Right lobe of liver (tissue), 6 donors: ENCODE measurements around the gene SLC7A10. TPM values are rescaled to one million over a fixed set of nuclear protein-coding genes. Genes with fewer than 3 reads are reported as not detected.

ENCODE experiments used
- ATAC-seq, 4 donors: fragments of 200-7000 bp; cut with Tn5 transposase; one replicate each; pipeline ENCODE4 v1.9.1; 2020; ENCODE audit warnings: mild to moderate bottlenecking in 4 of 4, moderate library complexity in 4 of 4
- DNase-seq, 3 donors: peaks; one replicate each; pipeline ENCODE4 v3.0.0-alpha.2; 2020
- H3K27ac ChIP-seq, 3 donors: fragments of 200-600 bp; one replicate each; pipeline ENCODE4 v1.8.0; 2022
- H3K27me3 ChIP-seq, 2 donors: fragments of 200-600 bp; one replicate each; pipeline ENCODE4 v1.8.0; 2022
- H3K36me3 ChIP-seq, 4 donors: fragments of 200-600 bp; sonication (generic) in 1 of 4; one replicate each; pipeline versions ENCODE4 v1.5.1 to v1.8.0; 2017 to 2022; ENCODE audit warnings: control low read depth in 1 of 4
- H3K4me1 ChIP-seq, 4 donors: fragments of 200-600 bp; sonication (generic) in 1 of 4; one replicate each; pipeline versions ENCODE4 v1.5.1 to v1.8.0; 2017 to 2022; ENCODE audit warnings: control low read depth in 1 of 4
- H3K4me3 ChIP-seq, 3 donors: fragments of 200-600 bp; one replicate each; pipeline ENCODE4 v1.8.0; 2022
- H3K9me3 ChIP-seq, 4 donors: fragments of 200-600 bp; sonication (generic) in 1 of 4; one replicate each; pipeline versions ENCODE4 v1.5.1 to v1.8.0; 2017 to 2022; ENCODE audit warnings: control low read depth in 1 of 4
- CTCF ChIP-seq, 4 donors: fragments of 200-600 bp in 3 of 4; fragments of 450-650 bp in 1 of 4; IDR thresholded peaks; one replicate each; pipeline versions ENCODE4 v1.5.1 to v1.8.0; 2016 to 2022; ENCODE audit warnings: antibody characterized with exemption in 4 of 4, mild to moderate bottlenecking in 2 of 4
- POLR2A ChIP-seq: fragments of 450-650 bp; IDR thresholded peaks from one replicate; pipeline ENCODE4 v1.6.1; 2017; ENCODE audit warnings: antibody characterized with exemption, mild to moderate bottlenecking
- WGBS: methylation state at CpG from one replicate; pipeline ENCODE4 v1.1.6; 2018; ENCODE audit warnings: low coverage, low lambda C conversion rate; ENCODE audit not compliant: insufficient coverage; ENCODE audit errors: missing lambda C conversion rate; 5-methylcytosine and 5-hydroxymethylcytosine counted together
- intact Hi-C, 2 donors: fragments of 100-400 bp; cut with DNase I; formaldehyde crosslinking; loops; one replicate each; pipeline versions ENCODE4 v1.11.2 to v1.14.1; 2022
- total RNA-seq, 6 experiments: library from RNA; depleted of rRNA in 2 of 6; stranded (reverse); fragments of >200 nt in 2 of 6; fragmentation: NEBNext Ultra II Directional in 3 of 6; extraction: Animal tissue kit (Norgen Biotek cat#: 25700) in 3 of 6; gene quantifications; one replicate each; pipeline versions ENCODE4 v1.1.0 to v1.2.4, GENCODE V29; 2016 to 2023
- donor health status: DM: no; HTN: yes; CAD: no.
- donor health status: DM: no; HTN: no; CAD: no.
- donor health status: DM: no; HTN: no; CAD: no.
- donor health status: DM: no; HTN: yes; CAD: no.
- donor health status: DM: no; HTN: yes; CAD: no.

The SLC7A10 gene
- total RNA-seq, 6 experiments from 2014 or later: not detected

DNA sequence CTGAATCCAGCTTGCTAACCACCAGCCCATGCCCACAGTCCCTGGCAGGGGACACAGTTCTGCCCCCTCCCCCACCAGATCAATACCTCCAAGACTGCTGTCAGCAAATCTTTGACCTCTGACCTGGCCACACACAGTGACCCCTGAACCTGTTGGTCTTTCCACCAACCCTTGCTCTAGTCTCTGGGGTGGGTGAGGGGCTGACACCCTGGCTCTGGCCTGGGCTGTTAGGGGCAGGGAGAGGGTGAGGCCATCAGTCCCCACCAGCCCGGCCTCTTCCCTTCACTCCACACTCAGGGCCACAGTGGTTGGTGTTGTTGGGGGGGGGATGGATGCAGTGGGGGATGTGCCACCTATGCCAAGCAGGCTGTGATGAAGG lies 21.8 kb upstream of the SLC7A10 start:
- Histone ChIP-seq H3K27ac (peak overlapping the region in 2 of 3 donors; percentile 70 to 95), H3K36me3 (no peaks in the 10 kb centered on the region), H3K4me3 (no peak overlapping the region), H3K9me3 (peaks cover 0 to 5% (median 2%) of the 10 kb centered on the region in 4 donors), H3K27me3 (no peaks in the 10 kb centered on the region), H3K4me1 (peaks cover 0 to 38% (median 18%) of the 10 kb centered on the region in 4 donors)
- peak in 2 of 3 donors; percentile 92 to 94 for DNase-seq
- intact Hi-C loops: loop anchor here in 1 of 2 donors (10.0 kb wide), 1 partner anchor 57 kb away; the partner anchor contains the start of gene CEBPA
- peak; percentile 40 to 79 (median 70) for ATAC-seq
- TF ChIP-seq CTCF (IDR thresholded peaks at IDR 0.05) (no peak), POLR2A (no peak)
- 60% methylated on average over 1 of the region's 1 CpG for WGBS

DNA sequence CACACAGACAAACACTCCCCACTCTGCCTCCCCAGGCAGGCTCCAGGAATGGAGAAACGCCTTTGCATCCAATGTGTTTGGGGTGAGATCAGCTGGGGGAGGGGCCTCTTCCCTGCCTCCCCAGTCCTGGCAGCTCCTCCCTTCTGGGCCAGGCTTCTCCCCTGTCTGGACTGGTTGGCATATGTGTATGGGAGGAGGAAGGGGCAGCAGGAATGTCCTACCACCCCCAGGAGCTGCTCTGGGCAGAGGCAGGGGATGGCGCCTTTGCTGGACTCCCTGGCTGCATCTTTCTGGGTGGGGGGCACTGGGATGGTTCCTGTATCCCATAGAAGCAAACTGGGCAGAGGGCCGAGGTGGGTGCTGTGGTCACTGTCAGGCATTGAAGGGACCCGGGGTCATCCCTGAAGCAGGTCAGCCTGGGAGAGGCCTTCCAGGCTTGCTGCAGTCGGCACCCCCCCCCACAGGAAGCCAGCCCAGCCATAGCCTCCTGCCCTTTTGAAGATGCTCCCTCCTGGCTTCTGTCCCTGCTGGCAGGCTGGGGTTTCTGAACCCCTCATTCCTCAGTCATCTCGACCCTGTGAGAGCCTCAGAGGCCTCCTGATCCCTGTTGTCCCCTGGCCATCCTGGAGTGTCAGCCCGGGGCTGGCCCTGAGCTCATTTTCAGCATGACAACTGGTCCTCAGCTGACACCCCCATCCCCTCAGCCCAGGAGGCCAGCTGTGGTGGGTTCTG lies 21.2 kb upstream of the SLC7A10 start:
- DNase-seq: peak in 2 of 3 donors; percentile 77 to 85
- Histone ChIP-seq H3K27me3 (no peaks in the 10 kb centered on the region), H3K9me3 (peaks cover 0 to 5% (median 2%) of the 10 kb centered on the region in 4 donors), H3K4me3 (no peak overlapping the region), H3K27ac (peak overlapping the region in 2 of 3 donors; percentile 70 to 95), H3K36me3 (no peaks in the 10 kb centered on the region), H3K4me1 (peaks cover 0 to 36% (median 18%) of the 10 kb centered on the region in 4 donors)
- ATAC-seq: peak; percentile 21 to 54 (median 46)
- no peak for TF ChIP-seq POLR2A
- no CpG with 5 or more reads among the region's 7 CpGs for WGBS
- intact Hi-C loops: loop anchor here in 1 of 2 donors (10.0 kb wide), 1 partner anchor 58 kb away; the partner anchor contains the start of gene CEBPA

DNA sequence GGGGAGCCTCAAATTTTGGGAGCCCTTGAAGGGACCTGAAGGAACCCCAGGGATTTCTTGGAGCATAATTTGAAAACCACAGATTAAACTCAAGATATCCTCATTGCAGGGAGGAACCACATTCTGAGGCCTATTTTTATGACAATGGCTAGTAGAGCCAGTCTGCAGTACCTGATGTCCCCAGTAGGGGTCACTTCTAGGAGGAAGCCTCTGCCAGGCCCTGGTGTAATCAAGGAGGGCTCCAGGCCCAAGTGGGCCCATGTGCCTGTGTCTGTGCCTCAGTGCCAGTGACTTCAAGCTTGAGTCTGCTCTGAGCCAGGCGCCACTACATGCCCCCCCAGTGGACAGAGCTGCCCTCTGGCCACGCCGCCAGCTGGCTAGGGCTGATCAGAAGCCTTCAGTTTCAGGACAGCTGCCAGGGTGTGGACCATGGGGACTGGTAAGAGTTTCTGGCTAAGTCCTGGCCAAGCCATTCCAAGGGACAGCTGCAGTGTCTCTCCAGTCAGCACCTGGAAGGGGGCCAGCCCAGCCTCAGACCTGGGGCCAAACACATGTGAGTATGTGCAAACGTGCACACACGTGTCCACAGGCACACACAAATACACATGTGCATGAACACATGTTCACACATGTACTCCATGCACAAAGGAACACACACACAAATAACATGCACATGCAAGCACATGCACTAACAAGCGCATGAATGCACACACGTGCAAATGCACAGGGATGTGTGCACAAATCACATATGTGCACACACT lies 20.5 kb upstream of the SLC7A10 start:
- Histone ChIP-seq H3K27me3 (no peaks in the 10 kb centered on the region), H3K9me3 (peaks cover 0 to 5% (median 2%) of the 10 kb centered on the region in 4 donors), H3K4me3 (no peak overlapping the region), H3K27ac (peak overlapping the region in 1 of 3 donors; percentile 95), H3K36me3 (no peaks in the 10 kb centered on the region), H3K4me1 (peaks cover 0 to 42% (median 21%) of the 10 kb centered on the region in 4 donors)
- DNase-seq: peak in 2 of 3 donors; percentile 72 to 79
- TF ChIP-seq CTCF (IDR thresholded peaks at IDR 0.05) (peak; percentile 42 to 68 (median 52)), POLR2A (no peak)
- ATAC-seq: no peak
- 28% methylated on average over 6 of the region's 7 CpGs for WGBS
- intact Hi-C loops: loop anchor here in 1 of 2 donors (10.0 kb wide), 1 partner anchor 59 kb away; the partner anchor contains the start of gene CEBPA

- 44% methylated on average over 1 of the region's 6 CpGs for WGBS
- peaks cover 0 to 5% (median 2%) of the 10 kb centered on the region in 4 donors for H3K9me3 ChIP-seq
- no peak for ATAC-seq
- TF ChIP-seq POLR2A (no peak), CTCF (IDR thresholded peaks at IDR 0.05) (no peak)
- no peaks in the 10 kb centered on the region for H3K36me3 ChIP-seq
- H3K4me1 ChIP-seq: peaks cover 0 to 32% (median 16%) of the 10 kb centered on the region in 4 donors
- no peak overlapping the region for H3K27ac ChIP-seq
- H3K4me3 ChIP-seq: no peak overlapping the region
- H3K27me3 ChIP-seq: no peaks in the 10 kb centered on the region
- DNase-seq: peak in 1 of 3 donors; percentile 15
- intact Hi-C loops: loop anchor here in 1 of 2 donors (10.0 kb wide), 1 partner anchor 62 kb away; the partner anchor contains the start of gene CEBPA
Observed at GRCh38 chr19:33242911-33243310, 17.3 kb upstream of the SLC7A10 start.
